ENCODE measurements around the gene SBNO2. TPM values are rescaled to one million over a fixed set of nuclear protein-coding genes. Genes with fewer than 3 reads are reported as not detected.

The SBNO2 gene
- total RNA-seq, 1 donor from 2014 or later, result 65.5 TPM

DNA sequence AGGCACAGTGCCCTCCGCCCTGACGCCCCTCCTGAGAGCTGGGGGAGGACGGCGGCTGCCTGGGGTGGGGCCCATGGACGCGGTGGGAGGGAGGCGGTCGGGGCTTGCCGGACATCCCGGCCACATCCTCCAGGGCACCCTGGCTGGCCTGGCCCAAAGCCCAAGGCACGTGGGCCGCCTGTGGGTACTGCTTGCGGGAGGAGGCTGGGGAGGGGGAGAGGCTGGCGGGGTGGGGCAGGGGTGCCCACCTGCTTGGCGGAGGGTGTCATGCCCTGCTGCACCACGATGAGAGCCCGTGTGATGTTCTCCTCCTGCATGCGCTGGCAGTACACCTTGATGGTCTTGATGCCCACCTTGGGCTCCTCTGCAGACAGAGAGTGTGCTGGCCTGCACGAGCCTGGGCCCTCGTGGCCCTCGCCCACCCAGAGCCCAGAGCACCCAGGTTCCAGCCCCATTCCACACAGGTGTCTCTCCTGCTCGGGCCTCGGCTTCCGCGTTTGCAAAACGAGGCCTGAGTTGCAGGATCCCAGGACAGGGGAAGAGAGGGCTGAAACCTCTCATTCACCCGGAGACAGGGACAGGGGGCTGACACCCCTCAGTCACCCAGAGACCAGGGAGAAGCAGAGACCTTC lies 82.4 kb downstream of the SBNO2 start:
- Mint-ChIP-seq H3K9me3 (ENCODE audit: unreplicated experiment) (peaks cover 7% of the 10 kb centered on the region), H3K36me3 (ENCODE audit: unreplicated experiment) (no peaks in the 10 kb centered on the region), H3K4me3 (ENCODE audit: unreplicated experiment) (no peak overlapping the region), H3K27me3 (ENCODE audit: unreplicated experiment) (peaks cover 7% of the 10 kb centered on the region), H3K27ac (ENCODE audit: unreplicated experiment) (no peak overlapping the region), H3K4me1 (ENCODE audit: low read depth, unreplicated experiment) (peaks cover 3% of the 10 kb centered on the region)
- no peak for DNase-seq
- TF ChIP-seq, protein P1, sequence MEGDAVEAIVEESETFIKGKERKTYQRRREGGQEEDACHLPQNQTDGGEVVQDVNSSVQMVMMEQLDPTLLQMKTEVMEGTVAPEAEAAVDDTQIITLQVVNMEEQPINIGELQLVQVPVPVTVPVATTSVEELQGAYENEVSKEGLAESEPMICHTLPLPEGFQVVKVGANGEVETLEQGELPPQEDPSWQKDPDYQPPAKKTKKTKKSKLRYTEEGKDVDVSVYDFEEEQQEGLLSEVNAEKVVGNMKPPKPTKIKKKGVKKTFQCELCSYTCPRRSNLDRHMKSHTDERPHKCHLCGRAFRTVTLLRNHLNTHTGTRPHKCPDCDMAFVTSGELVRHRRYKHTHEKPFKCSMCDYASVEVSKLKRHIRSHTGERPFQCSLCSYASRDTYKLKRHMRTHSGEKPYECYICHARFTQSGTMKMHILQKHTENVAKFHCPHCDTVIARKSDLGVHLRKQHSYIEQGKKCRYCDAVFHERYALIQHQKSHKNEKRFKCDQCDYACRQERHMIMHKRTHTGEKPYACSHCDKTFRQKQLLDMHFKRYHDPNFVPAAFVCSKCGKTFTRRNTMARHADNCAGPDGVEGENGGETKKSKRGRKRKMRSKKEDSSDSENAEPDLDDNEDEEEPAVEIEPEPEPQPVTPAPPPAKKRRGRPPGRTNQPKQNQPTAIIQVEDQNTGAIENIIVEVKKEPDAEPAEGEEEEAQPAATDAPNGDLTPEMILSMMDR (IDR thresholded peaks at IDR 0.05; ENCODE audit: partially characterized antibody, unreplicated experiment), result no peak

DNA sequence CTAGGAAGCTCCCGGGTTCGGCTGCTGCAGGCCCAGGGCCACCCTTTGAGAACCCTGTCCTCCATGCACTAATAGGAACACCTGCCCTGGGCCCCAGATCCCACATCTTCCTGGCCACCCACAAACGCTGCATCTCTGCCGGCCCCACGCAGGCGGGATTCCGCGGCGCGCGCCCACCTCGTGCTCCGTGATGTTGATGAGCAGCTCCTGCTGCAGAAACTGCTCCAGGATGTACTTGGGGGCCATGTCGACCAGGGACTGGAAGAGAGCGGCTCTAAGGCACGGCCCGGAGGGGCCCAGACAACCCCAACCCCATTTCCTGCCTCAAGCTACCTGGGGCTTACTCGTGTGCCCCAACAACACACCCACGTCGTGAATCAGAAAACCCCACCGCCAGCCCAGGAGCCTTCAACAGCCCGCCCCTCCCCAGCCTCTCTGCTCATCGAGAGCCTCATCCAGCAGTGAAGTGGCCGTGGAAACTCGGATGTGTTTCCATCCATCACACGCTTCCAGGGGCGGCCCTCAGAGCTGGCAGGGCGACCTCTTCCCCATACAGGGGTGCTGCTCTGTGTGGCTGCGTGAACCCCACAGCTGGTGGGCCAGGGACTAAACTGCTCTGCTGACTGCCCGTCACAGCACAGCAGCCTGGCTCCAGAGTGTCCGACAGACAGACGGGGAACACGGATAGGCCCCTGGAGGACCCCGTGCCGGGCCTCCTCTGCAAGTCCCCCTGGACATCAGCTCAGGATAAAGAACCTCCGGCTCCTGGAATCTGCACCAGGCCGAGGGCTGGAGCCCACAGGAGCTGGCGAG lies 83.1 kb downstream of the SBNO2 start:
- DNase-seq, result no peak
- no peak overlapping the region for H3K4me3 Mint-ChIP-seq (ENCODE audit: unreplicated experiment)
- H3K4me1 Mint-ChIP-seq (ENCODE audit: low read depth, unreplicated experiment), result peaks cover 3% of the 10 kb centered on the region
- H3K27me3 Mint-ChIP-seq (ENCODE audit: unreplicated experiment), result peaks cover 7% of the 10 kb centered on the region
- H3K36me3 Mint-ChIP-seq (ENCODE audit: unreplicated experiment), result no peaks in the 10 kb centered on the region
- TF ChIP-seq, protein P1 (IDR thresholded peaks at IDR 0.05; ENCODE audit: partially characterized antibody, unreplicated experiment), result no peak
- H3K27ac Mint-ChIP-seq (ENCODE audit: unreplicated experiment), result no peak overlapping the region
- H3K9me3 Mint-ChIP-seq (ENCODE audit: unreplicated experiment), result peaks cover 5% of the 10 kb centered on the region

DNA sequence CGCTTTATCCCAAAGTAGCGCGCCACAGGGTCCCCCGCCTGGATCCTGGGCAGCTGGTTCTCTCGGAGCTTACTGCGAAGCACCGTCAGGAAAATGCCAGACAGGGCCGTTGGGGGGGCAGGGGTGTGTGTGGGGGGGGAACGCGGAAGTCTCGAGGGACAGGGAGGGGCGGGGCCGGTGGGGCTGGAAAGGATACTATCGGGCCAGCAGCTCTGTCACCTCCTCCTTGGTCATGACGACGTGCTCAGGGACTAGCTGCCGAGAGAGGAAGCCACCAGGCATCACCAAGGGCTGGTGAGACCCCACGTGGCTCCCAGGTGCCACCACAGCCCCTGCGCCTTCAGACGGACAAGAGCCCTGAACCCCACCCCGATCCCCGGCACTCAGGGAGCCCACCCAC lies 84.2 kb downstream of the SBNO2 start:
- H3K36me3 Mint-ChIP-seq (ENCODE audit: unreplicated experiment), result no peaks in the 10 kb centered on the region
- H3K9me3 Mint-ChIP-seq (ENCODE audit: unreplicated experiment), result peaks cover 4% of the 10 kb centered on the region
- H3K4me3 Mint-ChIP-seq (ENCODE audit: unreplicated experiment), result no peak overlapping the region
- H3K27me3 Mint-ChIP-seq (ENCODE audit: unreplicated experiment), result no peaks in the 10 kb centered on the region
- no peak overlapping the region for H3K27ac Mint-ChIP-seq (ENCODE audit: unreplicated experiment)
- no peak for DNase-seq
- peaks cover 4% of the 10 kb centered on the region for H3K4me1 Mint-ChIP-seq (ENCODE audit: low read depth, unreplicated experiment)
- TF ChIP-seq, protein P1 (IDR thresholded peaks at IDR 0.05; ENCODE audit: partially characterized antibody, unreplicated experiment), result no peak

DNA sequence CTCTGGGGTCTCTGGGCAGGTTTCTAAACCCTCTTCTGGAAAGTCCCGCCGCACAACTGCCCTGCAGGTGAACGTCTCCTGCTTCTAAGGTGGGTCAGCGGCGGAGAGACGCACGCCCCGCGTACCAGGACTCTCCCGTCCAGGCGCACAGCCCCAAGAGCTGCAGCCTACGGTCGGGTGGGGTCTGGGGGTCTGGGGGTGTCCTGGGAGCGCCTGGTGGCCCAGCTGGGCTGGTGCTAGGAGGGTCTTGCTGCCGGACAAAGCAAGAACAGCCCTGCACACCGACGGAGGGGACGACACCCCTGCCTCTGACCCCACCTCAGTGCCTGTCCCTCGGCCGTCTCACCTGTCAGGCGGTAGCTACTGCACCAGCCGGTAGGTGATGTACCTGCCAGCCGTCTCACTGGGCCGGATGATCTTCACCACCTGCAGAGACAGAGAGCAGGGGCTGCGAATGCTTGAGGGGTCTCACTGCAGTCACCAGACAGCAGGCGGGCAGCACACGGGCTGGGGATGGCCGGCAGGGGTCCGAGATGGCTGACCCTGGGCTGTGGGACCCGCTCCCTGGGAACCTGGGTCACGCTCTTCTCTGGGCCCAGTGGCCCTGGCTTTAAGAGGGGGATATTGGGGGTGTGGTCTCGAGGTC lies 84.8 kb downstream of the SBNO2 start:
- Mint-ChIP-seq H3K27ac (ENCODE audit: unreplicated experiment) (no peak overlapping the region), H3K4me1 (ENCODE audit: low read depth, unreplicated experiment) (peaks cover 4% of the 10 kb centered on the region), H3K9me3 (ENCODE audit: unreplicated experiment) (peaks cover 2% of the 10 kb centered on the region), H3K4me3 (ENCODE audit: unreplicated experiment) (no peak overlapping the region), H3K27me3 (ENCODE audit: unreplicated experiment) (no peaks in the 10 kb centered on the region), H3K36me3 (ENCODE audit: unreplicated experiment) (no peaks in the 10 kb centered on the region)
- TF ChIP-seq, protein P1 (IDR thresholded peaks at IDR 0.05; ENCODE audit: partially characterized antibody, unreplicated experiment), result no peak
- no peak for DNase-seq
